Measurements from ENCODE around the gene ZDHHC21.

ZDHHC21 gene

GRCh38 chr9:14616188-14616982 lies 76.8 kb downstream of the ZDHHC21 start:
- no peak for DNase-seq (ENCODE audit: low spot score)

- DNase-seq (ENCODE audit: low spot score): no peak
These were observed 84.7 kb downstream of the ZDHHC21 start for GRCh38 chr9:14608540-14608939.

- no peak for DNase-seq (ENCODE audit: low spot score)
These were observed 95.9 kb downstream of the ZDHHC21 start for GRCh38 chr9:14597171-14597799.

- no peak for DNase-seq (ENCODE audit: low spot score)
These were observed 99.8 kb downstream of the ZDHHC21 start for GRCh38 chr9:14593406-14593805.

GRCh38 chr9:14591411-14591810 lies 101.8 kb downstream of the ZDHHC21 start:
- no peak for DNase-seq (ENCODE audit: low spot score)

- DNase-seq (ENCODE audit: low spot score): no peak
These were observed 107.3 kb downstream of the ZDHHC21 start for GRCh38 chr9:14585730-14586473.

GRCh38 chr9:14584571-14584970 lies 108.7 kb downstream of the ZDHHC21 start:
- DNase-seq (ENCODE audit: low spot score): no peak

GRCh38 chr9:14578030-14578429 lies 115.2 kb downstream of the ZDHHC21 start:
- no peak for DNase-seq (ENCODE audit: low spot score)

GRCh38 chr9:14574173-14574572 lies 119.1 kb downstream of the ZDHHC21 start:
- no peak for DNase-seq (ENCODE audit: low spot score)

GRCh38 chr9:14573319-14573718 lies 119.9 kb downstream of the ZDHHC21 start:
- no peak for DNase-seq (ENCODE audit: low spot score)

GRCh38 chr9:14565352-14566016 lies 127.7 kb downstream of the ZDHHC21 start:
- DNase-seq (ENCODE audit: low spot score): no peak

- no peak for DNase-seq (ENCODE audit: low spot score)
These were observed 129.2 kb downstream of the ZDHHC21 start for GRCh38 chr9:14563902-14564624.

- DNase-seq (ENCODE audit: low spot score): no peak
These were observed 131.3 kb downstream of the ZDHHC21 start for GRCh38 chr9:14561929-14562405.
